HG03520 (cell line): ENCODE measurements around the gene PHYKPL.
A peak's percentile ranks its signal among the peaks of the same experiment; 100 is the strongest.

ENCODE experiments used
- ATAC-seq: cut with Tn5 transposase; IDR thresholded peaks from one replicate; pipeline ENCODE4 v1.9.1; 2021; ENCODE audit warnings: mild to moderate bottlenecking, moderate library complexity; ENCODE audit not compliant: unreplicated experiment

The PHYKPL gene

GRCh38 chr5:178192787-178193186 is 39.8 kb downstream of the PHYKPL start:
- no peak for ATAC-seq

- no peak for ATAC-seq
Observed at GRCh38 chr5:178192244-178192643, 40.4 kb downstream of the PHYKPL start.

- ATAC-seq, result no peak
Observed at GRCh38 chr5:178191661-178192060, 40.9 kb downstream of the PHYKPL start.

GRCh38 chr5:178189433-178189832 is 43.2 kb downstream of the PHYKPL start:
- no peak for ATAC-seq

- ATAC-seq, result no peak
Observed at GRCh38 chr5:178187014-178187413, 45.6 kb downstream of the PHYKPL start, which contains the start of gene GMCL2. Gene GMCL2, minus strand, starts transcription at chr5:178187371. Its CDS starts 72 bp downstream, at chr5:178187299.

- no peak for ATAC-seq
Observed at GRCh38 chr5:178186427-178186826, 46.2 kb downstream of the PHYKPL start.

GRCh38 chr5:178182158-178182876 is 50.3 kb downstream of the PHYKPL start:
- no peak for ATAC-seq

- ATAC-seq, result no peak
Observed at GRCh38 chr5:178180141-178180863, 52.3 kb downstream of the PHYKPL start.

GRCh38 chr5:178177569-178177968 is 55.0 kb downstream of the PHYKPL start:
- no peak for ATAC-seq

GRCh38 chr5:178176791-178177190 is 55.8 kb downstream of the PHYKPL start:
- no peak for ATAC-seq

- no peak for ATAC-seq
Observed at GRCh38 chr5:178174456-178174855, 58.1 kb downstream of the PHYKPL start.

- ATAC-seq, result no peak
Observed at GRCh38 chr5:178170455-178170854, 62.1 kb downstream of the PHYKPL start.

- ATAC-seq, result no peak
Observed at GRCh38 chr5:178165581-178165980, 67.0 kb downstream of the PHYKPL start.

GRCh38 chr5:178163772-178164735 is 68.5 kb downstream of the PHYKPL start:
- ATAC-seq, result peak; percentile 97

GRCh38 chr5:178162481-178162880 is 70.1 kb downstream of the PHYKPL start:
- ATAC-seq, result no peak

- no peak for ATAC-seq
Observed at GRCh38 chr5:178160176-178160575, 72.4 kb downstream of the PHYKPL start.
